HTR-8/SVneo (cell line): ENCODE measurements around the gene ACIN1.

Experiments used
- DNase-seq: peaks from one replicate; pipeline ENCODE4 v3.0.0; 2011; ENCODE audit warnings: low spot score, mixed read lengths; ENCODE audit not compliant: insufficient read length
- FAIRE-seq: peaks from 2 replicates; lab custom pipeline; 2011; peaks lifted over from hg19 to GRCh38; lab: Jason Lieb, UNC

Gene ACIN1

GRCh38 chr14:23066855-23067744, 27.8 kb downstream of the ACIN1 start:
- DNase-seq (no peak), FAIRE-seq (no peak)

- DNase-seq (no peak), FAIRE-seq (no peak)
Observed at GRCh38 chr14:23066368-23066767, 28.6 kb downstream of the ACIN1 start.

DNA sequence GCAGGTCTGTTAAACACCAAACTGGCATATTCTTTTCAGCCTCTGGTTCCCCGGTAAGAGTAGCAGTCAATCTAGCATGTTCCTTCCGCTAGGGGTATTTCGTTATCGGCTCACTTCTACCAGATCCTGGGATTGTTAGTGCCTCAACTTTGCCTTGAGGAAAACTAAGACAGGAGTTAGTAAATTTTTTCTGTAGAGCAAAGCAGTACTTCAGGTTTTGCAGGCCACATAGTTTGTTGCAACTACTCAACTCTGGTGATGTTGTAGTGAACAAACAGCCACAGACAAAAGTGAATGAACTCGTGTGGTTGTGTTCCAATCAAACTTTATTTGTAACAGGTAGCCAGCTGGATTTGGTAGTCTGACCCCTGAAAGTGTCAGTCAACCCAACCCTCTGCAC, 31.3 kb downstream of the ACIN1 start:
- DNase-seq, result no peak
- no peak for FAIRE-seq

DNA sequence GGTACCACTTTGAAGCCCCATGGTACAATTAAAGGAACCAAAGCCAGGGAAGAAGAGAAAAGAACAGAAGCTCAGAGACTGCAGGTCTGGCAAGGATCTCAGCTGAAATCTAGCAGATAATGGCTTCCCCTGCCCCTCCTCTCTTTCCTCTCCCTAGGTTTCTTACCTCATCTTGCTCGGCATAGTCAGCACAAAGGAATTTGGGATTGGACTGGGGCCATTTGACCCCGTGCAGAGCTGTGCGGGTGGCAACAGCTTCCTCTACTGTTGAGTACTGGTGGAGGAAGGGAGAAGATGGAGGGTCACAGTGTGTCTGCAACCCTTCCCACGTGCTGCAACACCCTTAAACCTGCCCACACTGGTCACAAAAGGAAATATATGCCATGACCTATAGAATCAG, 32.9 kb downstream of the ACIN1 start:
- FAIRE-seq (peak; percentile 78), DNase-seq (peak; percentile 72)

GRCh38 chr14:23060536-23061260, 34.2 kb downstream of the ACIN1 start:
- no peak for DNase-seq
- FAIRE-seq, result no peak

DNA sequence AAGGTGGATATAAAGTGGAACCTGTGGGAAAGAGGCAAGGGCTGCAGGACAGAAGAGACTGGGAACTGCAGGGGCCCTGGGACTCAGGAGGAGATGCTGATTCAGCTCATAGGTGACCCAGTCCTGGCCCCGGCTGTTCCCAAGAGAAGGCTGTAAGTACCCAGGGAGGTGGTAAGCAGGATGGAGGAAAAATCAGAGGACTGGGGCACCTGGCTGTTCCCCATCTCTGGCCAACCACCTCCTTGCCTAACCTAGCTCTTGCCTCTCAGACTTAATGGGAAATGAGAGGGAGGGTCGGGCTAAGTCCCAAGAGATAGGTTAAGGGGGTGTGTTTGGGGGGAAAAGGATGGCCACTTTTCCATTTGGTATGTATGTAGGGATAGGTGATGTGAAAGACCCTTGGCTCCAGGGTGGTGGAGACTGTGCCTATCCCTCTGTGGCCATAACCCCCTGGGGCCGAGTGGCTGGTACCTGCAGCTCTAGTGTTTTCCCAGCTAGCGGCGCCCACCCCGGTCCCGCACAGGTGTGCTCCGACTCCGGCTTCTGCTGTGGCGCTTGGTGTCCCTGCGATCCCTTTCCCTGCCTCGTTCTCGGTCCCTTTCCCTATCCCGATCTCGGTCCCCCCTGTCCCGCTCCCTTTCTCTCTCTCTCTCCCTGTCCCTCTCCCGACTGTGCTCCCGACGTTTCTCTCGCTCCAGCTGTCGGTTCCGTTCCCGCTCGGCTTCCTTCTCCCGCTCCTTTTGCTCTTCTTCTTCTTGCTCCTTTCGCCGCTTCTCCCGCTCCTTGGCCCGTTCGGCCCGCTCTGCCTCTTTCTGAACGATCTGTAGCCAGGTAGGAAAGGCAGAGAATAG, 36.1 kb downstream of the ACIN1 start:
- no peak for DNase-seq
- no peak for FAIRE-seq

DNA sequence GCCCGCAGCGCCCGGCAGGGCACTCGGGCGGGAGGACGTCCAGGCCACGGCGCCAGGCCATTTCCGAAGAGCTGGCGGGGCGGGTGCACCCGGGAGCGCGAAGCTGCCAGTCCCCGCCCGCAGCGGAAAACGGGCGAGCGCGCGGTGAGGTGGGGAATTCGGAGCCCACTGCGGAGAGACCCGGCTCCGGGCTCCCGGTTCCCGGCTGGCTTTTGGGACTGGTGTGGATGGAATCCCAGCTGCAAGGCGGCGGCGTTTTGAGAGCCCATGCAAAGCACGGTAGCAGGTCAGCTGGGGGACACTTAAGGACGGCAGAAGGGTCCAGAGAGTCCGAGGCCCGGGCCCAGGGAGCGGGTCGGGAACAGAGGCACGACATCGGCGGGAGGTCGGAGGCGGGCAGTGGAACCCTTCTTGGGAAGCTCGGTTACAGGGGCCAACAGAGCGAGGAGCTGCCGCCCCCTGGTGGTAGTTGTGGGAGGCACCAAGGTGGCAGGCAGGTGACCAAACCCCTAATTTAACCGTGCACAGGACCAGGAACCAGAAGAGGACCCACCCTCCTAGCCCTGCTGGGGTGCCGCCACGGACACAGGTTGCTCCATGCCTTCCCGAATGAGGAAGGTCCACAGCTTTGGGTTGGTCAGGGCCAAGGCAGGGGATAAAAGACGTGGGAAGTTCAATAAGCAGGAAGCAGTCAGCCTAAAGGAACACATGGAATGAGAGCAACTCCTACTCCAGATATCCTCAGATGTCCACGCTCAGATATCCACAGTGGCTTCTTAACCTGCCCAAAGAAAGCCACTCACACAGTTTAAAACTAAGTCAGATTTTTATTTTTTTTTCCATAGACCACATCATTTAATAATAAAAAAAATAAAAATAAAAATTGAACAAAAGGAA, 36.9 kb downstream of the ACIN1 start:
- FAIRE-seq, result no peak
- DNase-seq, result peak; percentile 75

GRCh38 chr14:23056956-23057756, 37.8 kb downstream of the ACIN1 start, which contains the start of gene CDH24:
Gene CDH24 (minus strand): TSS chr14:23057520. CDS start chr14:23055733, 1,787 bp downstream.
- DNase-seq, result peak; percentile 49
- no peak for FAIRE-seq

- no peak for FAIRE-seq
- peak; percentile 79 for DNase-seq
Observed at GRCh38 chr14:23056145-23056955, 38.6 kb downstream of the ACIN1 start.

DNA sequence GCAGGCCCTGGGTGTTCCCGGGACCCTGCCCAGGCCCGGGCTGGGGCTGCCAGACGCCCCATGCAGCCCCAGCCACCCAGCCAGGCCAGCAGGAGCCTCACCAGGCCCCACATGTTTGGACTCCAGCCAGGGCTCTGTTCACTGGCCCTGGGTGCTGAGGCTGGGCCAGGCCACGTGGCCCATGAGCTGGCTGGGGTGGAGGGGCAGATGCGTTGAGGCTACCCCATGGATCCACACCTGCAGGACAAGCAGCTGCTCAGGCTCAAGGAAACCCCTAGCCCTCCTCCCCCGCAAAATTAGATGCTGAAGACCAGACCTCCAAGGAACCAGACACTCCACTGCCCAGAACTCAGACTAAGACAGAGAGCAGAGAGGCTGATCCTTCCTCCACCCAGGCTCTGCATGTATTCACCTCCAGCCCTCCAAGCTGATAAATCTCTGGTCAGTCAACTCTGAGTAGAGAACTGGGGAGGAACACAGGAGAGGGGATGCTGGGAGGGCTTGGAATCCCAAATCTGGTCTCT, 39.3 kb downstream of the ACIN1 start:
- no peak for FAIRE-seq
- no peak for DNase-seq

DNA sequence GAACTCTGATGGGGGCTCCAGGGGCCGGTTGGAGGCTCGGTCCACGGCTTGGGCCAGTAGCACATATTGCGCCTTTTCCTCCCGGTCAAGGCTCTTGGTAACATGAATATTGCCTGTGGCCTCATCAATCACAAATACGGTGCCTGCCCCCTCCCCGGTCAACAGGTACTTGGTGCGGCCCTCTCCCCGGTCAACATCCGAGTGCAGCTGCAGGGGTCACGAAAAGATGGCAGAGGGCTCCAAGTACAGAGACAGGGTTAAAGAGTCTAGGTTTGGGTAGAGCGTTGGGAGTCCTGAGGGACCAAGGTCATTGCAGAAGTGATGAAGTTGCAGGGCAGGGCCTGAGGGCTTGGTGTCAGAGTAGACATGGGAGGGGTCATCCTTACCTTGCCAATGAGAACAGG, 39.8 kb downstream of the ACIN1 start:
- DNase-seq, result no peak
- FAIRE-seq, result no peak

GRCh38 chr14:23054000-23054811, 40.7 kb downstream of the ACIN1 start:
- DNase-seq (no peak), FAIRE-seq (no peak)

DNA sequence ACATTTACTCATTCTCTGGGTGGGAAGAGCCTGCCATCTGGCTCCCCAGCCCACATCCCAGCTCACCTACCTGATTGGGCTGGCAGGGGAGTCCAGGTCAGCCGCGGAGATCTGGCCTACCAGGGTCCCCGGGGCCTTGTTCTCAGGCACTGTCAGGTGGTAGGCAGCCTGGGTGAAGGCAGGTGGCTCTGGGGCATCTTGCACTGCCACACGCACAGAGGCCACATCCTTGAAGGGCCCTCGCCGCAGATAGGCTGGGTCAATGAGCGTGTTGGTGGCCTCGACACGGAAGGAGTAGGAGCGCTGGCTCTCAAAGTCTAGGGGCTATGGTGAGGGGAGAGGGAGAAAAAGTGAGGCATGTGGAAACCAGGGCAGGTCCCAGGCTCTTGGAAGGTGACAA, 41.5 kb downstream of the ACIN1 start:
- DNase-seq (no peak), FAIRE-seq (no peak)

DNA sequence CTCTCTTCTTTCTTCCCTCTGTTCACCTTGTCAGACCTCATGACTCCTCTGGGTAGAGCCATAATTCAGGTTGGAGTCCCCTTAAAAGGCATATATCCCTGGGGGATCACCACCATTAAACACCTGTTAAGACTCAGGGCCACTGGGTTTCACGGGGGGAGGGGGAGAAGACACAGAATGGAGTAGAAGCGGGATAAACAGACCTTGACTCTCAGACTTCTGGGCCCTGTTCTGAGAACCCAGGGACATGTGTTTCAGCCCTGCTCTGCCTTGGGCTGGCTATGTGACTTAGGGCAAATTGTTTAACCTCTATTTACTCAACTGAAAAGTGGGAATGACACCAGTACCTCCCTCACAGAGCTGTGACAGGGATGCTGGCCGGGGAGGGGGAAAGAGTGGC, 42.3 kb downstream of the ACIN1 start:
- FAIRE-seq (no peak), DNase-seq (no peak)

DNA sequence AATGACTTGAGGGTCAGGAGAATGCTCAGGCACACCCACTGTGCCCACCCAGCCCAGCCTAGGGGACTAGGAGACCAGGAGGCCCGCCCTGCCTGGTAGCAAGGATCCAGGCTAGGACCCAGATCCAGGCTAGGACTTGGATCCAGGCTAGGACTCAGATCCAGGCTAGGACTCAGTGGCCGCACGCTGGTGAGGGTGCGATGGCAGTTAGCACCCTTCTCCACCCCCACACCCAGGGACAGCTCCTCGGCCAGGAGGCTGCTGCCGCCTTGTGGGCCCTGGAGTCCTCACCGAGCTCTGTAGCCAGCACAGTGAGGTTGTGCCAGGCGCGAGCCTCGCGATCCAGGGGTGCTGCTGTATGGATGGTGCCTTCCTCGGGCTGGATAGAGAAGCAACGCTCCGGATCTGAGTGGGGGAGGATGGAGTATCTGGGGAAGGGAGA, 42.7 kb downstream of the ACIN1 start:
- FAIRE-seq (no peak), DNase-seq (no peak)

- DNase-seq (no peak), FAIRE-seq (no peak)
Observed at GRCh38 chr14:23051141-23052057, 43.5 kb downstream of the ACIN1 start.
